HepG2 (cell line): ENCODE results near the gene CD58. TPM values are rescaled to one million over a fixed set of nuclear protein-coding genes. Genes with fewer than 3 reads are reported as not detected.
A peak's percentile ranks its signal among the peaks of the same experiment; 100 is the strongest.

Experiments used
- AHR ChIP-seq: IDR thresholded peaks from 2 replicates; pipeline ENCODE4 v1.6.1; 2018; ENCODE audit warnings: missing genetic modification reagents, missing compliant biosample characterization
- IRF2 ChIP-seq: IDR thresholded peaks from 2 replicates; pipeline ENCODE4 v1.6.1; 2018; ENCODE audit warnings: missing genetic modification reagents, missing compliant biosample characterization
- KDM1A ChIP-seq: IDR thresholded peaks from 2 replicates; pipeline ENCODE4 v1.6.1; 2016; ENCODE audit warnings: missing compliant biosample characterization
- KDM3A ChIP-seq: IDR thresholded peaks from 2 replicates; pipeline ENCODE4 v1.6.1; 2018; ENCODE audit warnings: low read depth, missing compliant biosample characterization
- KIAA2018 ChIP-seq: sonication (generic); formaldehyde crosslinking; IDR thresholded peaks from 2 replicates; pipeline ENCODE4 v1.5.0; 2020; ENCODE audit warnings: mild to moderate bottlenecking, missing genetic modification reagents, borderline replicate concordance
- MIER2 ChIP-seq: IDR thresholded peaks from 2 replicates; pipeline ENCODE4 v1.6.1; 2016; ENCODE audit warnings: missing biosample characterization, missing genetic modification reagents
- MTF1 ChIP-seq: sonication (generic); formaldehyde crosslinking; IDR thresholded peaks from 2 replicates; pipeline ENCODE4 v1.5.0; 2020; ENCODE audit warnings: missing genetic modification reagents
- NONO ChIP-seq, 2 experiments: fragments of 450-650 bp in 1 of 2; sonication (generic) in 1 of 2; formaldehyde crosslinking in 1 of 2; IDR thresholded peaks in 1 of 2; conservative IDR thresholded peaks in 1 of 2; 2 replicates each; pipeline versions ENCODE4 v1.6.1 to v1.8.0; 2017 to 2022; ENCODE audit warnings: mild to moderate bottlenecking in 1 of 2, missing genetic modification reagents in 1 of 2, moderate library complexity in 1 of 2
- SIN3A ChIP-seq: IDR thresholded peaks from 2 replicates; pipeline ENCODE4 v1.6.1; 2011; ENCODE audit warnings: low read depth, mild to moderate bottlenecking, control low read depth, low read length, borderline replicate concordance
- TBL1XR1 ChIP-seq: fragments of 150-350 bp; IDR thresholded peaks from 2 replicates; pipeline ENCODE4 v1.6.1; 2014; ENCODE audit warnings: borderline replicate concordance, low read length; ENCODE audit not compliant: partially characterized antibody
- TIGD3 ChIP-seq: sonication (generic); formaldehyde crosslinking; IDR thresholded peaks from 2 replicates; pipeline ENCODE4 v1.5.1; 2020; ENCODE audit warnings: mild to moderate bottlenecking, missing genetic modification reagents, borderline replicate concordance
- TOE1 ChIP-seq: sonication (generic); formaldehyde crosslinking; IDR thresholded peaks from 2 replicates; pipeline ENCODE4 v1.4.0; 2020; ENCODE audit warnings: mild to moderate bottlenecking, missing genetic modification reagents
- ZFP82 ChIP-seq: sonication (generic); formaldehyde crosslinking; IDR thresholded peaks from 2 replicates; pipeline ENCODE4 v1.5.1; 2020; ENCODE audit warnings: mild to moderate bottlenecking, missing genetic modification reagents, borderline replicate concordance
- ZFP90 ChIP-seq: sonication (generic); formaldehyde crosslinking; IDR thresholded peaks from 2 replicates; pipeline ENCODE4 v1.8.0; 2022; ENCODE audit warnings: missing genetic modification reagents, mild to moderate bottlenecking, inconsistent platforms, borderline replicate concordance
- ZNF136 ChIP-seq: sonication (generic); formaldehyde crosslinking; IDR thresholded peaks from 2 replicates; pipeline ENCODE4 v1.8.1; 2022; ENCODE audit warnings: low read depth, mild to moderate bottlenecking, moderate library complexity, missing genetic modification reagents
- ZNF562 ChIP-seq: sonication (generic); formaldehyde crosslinking; IDR thresholded peaks from 2 replicates; pipeline ENCODE4 v1.8.0; 2022; ENCODE audit warnings: missing genetic modification reagents, borderline replicate concordance
- ZNF574 ChIP-seq: sonication (generic); formaldehyde crosslinking; IDR thresholded peaks from 2 replicates; pipeline ENCODE4 v1.4.0; 2020; ENCODE audit warnings: missing genetic modification reagents
- ZNF883 ChIP-seq: sonication (generic); formaldehyde crosslinking; IDR thresholded peaks from 2 replicates; pipeline ENCODE4 v1.5.1; 2020; ENCODE audit warnings: mild to moderate bottlenecking, missing genetic modification reagents; ENCODE audit errors: not compliant biosample characterization
- polyA plus RNA-seq, 8 experiments: library from polyadenylated mRNA; depleted of rRNA in 3 of 8; stranded (reverse) in 7 of 8; unstranded in 1 of 8; fragments of >200 nt; fragmentation: Illumina TruSeq in 4 of 8; extraction: Trizol in 4 of 8; gene quantifications; 2 replicates each; pipeline versions ENCODE4 v1.2.1 to v1.2.3, GENCODE V29; 2011 to 2016; ENCODE audit warnings: low read depth in 4 of 8, missing spikeins in 1 of 8, mixed read lengths in 1 of 8; ENCODE audit not compliant: insufficient read depth in 1 of 8
- total RNA-seq, 5 experiments: library from RNA; depleted of rRNA; stranded (reverse); fragments of >200 nt; fragmentation: Illumina TruSeq; extraction: Trizol; gene quantifications; 2 replicates each; pipeline ENCODE4 v1.2.3, GENCODE V29; 2016; ENCODE audit warnings: low read depth in 1 of 5

CD58 gene
- total and polyA plus RNA-seq, 2 of the 13 experiments (the other 11 are each of a cell fraction or from before 2014, with no cell fraction given) = 9.4 to 13.5 TPM

GRCh38 chr1:116489231-116489697 lies 81.6 kb downstream of the CD58 start (continued):
- no peak for TF ChIP-seq ZNF883 (CRISPR knock-in tag)
- no peak for TF ChIP-seq ZFP90 (CRISPR knock-in tag)
- TF ChIP-seq KDM1A (CRISPR knock-in tag) = no peak
- peak; percentile 60 for TF ChIP-seq IRF2
- no peak for TF ChIP-seq SIN3A
- TF ChIP-seq ZNF574 (CRISPR knock-in tag) = no peak
- TF ChIP-seq TOE1 (CRISPR knock-in tag) = no peak
- TF ChIP-seq MTF1 = no peak
- no peak for TF ChIP-seq ZNF562 (CRISPR knock-in tag)
- TF ChIP-seq MIER2 = peak; percentile 47; the same call in 1 of the 2 replicates
- TF ChIP-seq KIAA2018 = no peak
- no peak for TF ChIP-seq AHR (CRISPR knock-in tag)
- peak; percentile 42 for TF ChIP-seq TBL1XR1
- no peak for TF ChIP-seq KDM3A (CRISPR knock-in tag)
- TF ChIP-seq TIGD3 (CRISPR knock-in tag) = no peak
- TF ChIP-seq NONO (IDR thresholded peaks at IDR 0.05) = no peak
- TF ChIP-seq NONO (CRISPR knock-in tag; conservative IDR thresholded peaks at IDR 0.05) = no peak
- no peak for TF ChIP-seq ZNF136 (CRISPR knock-in tag)
- TF ChIP-seq ZFP82 (CRISPR knock-in tag) = 0 out of 2 replicates have a peak, but pooled peaks have one; percentile 40
